ENCODE data around the gene IHH. TPM values are rescaled to one million over a fixed set of nuclear protein-coding genes. Genes with fewer than 3 reads are reported as not detected.

Gene IHH
- total RNA-seq, 2 experiments from 2014 or later = not detected

DNA sequence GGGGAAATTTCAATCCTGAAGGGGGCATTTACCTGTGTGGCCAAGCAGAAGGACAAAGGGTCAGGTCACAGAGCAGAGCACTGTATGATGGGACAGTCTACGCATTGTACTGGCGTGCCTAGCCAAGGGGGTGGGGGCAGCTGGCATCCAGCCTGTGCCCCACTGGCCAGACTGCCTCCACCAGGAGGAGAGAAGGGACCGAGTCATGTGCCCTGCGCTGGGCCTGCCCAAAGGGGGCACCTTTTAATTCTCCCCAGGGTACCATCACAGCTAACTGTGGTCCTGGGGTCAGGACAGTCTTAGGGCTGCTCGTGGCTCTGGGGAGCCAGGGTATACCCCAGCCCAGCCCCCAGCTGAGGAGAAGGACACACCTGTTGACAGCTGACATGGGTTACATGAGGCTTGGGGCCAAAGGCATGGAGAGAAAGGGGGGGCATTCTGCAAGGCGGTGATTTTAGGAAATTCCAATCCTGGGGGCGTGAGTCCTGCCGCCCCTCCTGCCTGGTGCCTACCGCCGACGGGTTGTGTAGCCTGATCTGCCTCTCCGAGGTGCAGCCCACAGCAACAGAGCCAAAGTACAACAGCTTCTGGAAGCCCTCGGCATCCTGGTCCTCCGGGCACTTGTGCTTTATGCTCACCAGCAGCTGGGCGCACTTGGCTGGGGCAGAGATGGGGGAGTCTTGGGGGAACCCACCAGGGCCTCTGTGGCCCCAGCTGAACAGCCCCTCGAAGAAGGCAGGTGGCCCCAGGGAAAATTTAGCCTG is 30.4 kb downstream of the IHH start:
- POLR2A ChIA-PET = no interaction called here
- CTCF ChIA-PET = interaction anchor here (0.6 to 9.1 kb wide), 72 partner anchors 8 to 333 kb away, joined by 3 to 135 read pairs (median 5); partner anchors contain the start of genes CFAP65 and CRYBA2
- Mint-ChIP-seq H3K4me3 (no peak overlapping the region), H3K9me3 (no peaks in the 10 kb centered on the region), H3K36me3 (ENCODE audit: low read depth) (no peaks in the 10 kb centered on the region), H3K27ac (no peak overlapping the region), H3K27me3 (peaks cover 14% of the 10 kb centered on the region), H3K4me1 (ENCODE audit: low read depth) (no peaks in the 10 kb centered on the region)
- no peak for ATAC-seq
- intact Hi-C loops (cut with micrococcal nuclease) = no loop called here
- no peak for DNase-seq
- TF ChIP-seq, protein P1, sequence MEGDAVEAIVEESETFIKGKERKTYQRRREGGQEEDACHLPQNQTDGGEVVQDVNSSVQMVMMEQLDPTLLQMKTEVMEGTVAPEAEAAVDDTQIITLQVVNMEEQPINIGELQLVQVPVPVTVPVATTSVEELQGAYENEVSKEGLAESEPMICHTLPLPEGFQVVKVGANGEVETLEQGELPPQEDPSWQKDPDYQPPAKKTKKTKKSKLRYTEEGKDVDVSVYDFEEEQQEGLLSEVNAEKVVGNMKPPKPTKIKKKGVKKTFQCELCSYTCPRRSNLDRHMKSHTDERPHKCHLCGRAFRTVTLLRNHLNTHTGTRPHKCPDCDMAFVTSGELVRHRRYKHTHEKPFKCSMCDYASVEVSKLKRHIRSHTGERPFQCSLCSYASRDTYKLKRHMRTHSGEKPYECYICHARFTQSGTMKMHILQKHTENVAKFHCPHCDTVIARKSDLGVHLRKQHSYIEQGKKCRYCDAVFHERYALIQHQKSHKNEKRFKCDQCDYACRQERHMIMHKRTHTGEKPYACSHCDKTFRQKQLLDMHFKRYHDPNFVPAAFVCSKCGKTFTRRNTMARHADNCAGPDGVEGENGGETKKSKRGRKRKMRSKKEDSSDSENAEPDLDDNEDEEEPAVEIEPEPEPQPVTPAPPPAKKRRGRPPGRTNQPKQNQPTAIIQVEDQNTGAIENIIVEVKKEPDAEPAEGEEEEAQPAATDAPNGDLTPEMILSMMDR (IDR thresholded peaks at IDR 0.05) = no peak

DNA sequence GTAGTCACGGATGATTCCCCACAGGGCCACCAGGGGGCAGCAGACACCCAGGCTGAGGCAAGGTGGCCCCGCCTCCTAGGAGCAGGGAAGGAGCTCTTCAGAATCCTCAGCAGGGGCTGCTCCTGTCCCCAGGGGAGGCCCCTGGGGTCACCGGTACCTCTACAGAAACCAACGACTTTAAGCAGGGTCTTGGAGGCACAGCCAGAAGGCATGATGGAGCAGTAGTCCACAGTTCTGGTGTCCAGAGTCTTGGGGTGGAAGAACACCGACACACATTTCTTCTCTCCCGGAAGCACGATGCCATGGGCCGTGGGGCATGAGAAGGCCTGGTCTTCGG is 30.9 kb downstream of the IHH start:
- Mint-ChIP-seq H3K36me3 (ENCODE audit: low read depth) (no peaks in the 10 kb centered on the region), H3K4me1 (ENCODE audit: low read depth) (no peaks in the 10 kb centered on the region), H3K27me3 (peaks cover 14% of the 10 kb centered on the region), H3K9me3 (no peaks in the 10 kb centered on the region), H3K4me3 (no peak overlapping the region), H3K27ac (no peak overlapping the region)
- CTCF ChIA-PET = interaction anchor here (0.6 to 9.1 kb wide), 71 partner anchors 9 to 334 kb away, joined by 3 to 135 read pairs (median 5); partner anchors contain the start of genes CFAP65 and CRYBA2
- TF ChIP-seq, protein P1 (IDR thresholded peaks at IDR 0.05) = peak; percentile 92
- DNase-seq (peak; percentile 86), ATAC-seq (peak; percentile 95)
- POLR2A ChIA-PET = no interaction called here
- intact Hi-C loops (cut with micrococcal nuclease) = no loop called here

DNA sequence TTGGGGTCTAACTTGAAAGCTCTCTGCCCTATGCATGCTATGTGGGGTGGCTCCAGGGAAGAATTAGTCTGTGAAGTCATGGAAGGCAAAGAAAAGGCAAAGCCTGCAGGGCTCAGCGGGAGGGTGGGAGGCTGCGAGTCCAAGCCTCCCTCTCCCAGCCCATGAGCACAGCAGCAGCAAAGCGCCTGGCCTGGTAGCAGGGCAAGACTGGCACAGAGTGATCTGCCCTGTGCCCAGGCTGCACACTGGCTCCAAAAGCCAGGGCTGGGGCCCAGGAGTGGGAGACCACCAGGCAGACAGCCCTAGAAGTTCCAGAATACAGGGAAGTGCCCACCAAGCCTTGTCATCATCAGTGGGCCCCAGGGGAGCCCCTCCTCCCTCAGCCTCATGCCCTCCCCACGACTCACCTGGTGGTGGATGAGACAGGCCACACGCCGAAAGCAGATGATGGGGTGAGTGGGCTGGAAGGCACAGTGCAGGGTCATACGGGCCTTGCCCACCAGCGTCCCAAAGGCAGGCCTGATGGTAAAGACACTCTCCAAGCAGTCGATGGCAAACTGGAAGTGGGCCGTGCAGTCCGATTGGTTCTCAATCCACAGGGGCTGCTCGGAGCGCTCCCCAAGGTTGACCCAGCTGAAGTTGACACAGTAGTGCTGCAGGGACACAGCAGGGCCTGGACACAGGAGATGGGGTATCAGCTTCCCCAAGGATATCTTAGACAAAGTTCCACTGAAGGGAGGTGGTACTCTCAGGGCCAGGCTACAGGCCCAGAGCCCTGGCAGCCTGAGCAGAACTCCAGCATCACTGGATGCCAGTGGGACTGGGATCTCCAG is 31.5 kb downstream of the IHH start:
- H3K36me3 Mint-ChIP-seq (ENCODE audit: low read depth) = no peaks in the 10 kb centered on the region
- TF ChIP-seq, protein P1 (IDR thresholded peaks at IDR 0.05) = no peak
- no peaks in the 10 kb centered on the region for H3K9me3 Mint-ChIP-seq
- ChIA-PET CTCF (interaction anchor here (0.6 to 9.1 kb wide), 65 partner anchors 9 to 334 kb away, joined by 3 to 135 read pairs (median 5); partner anchors contain the start of genes CFAP65 and CRYBA2), POLR2A (no interaction called here)
- no peaks in the 10 kb centered on the region for H3K4me1 Mint-ChIP-seq (ENCODE audit: low read depth)
- ATAC-seq = no peak
- no peak overlapping the region for H3K4me3 Mint-ChIP-seq
- H3K27me3 Mint-ChIP-seq = peaks cover 11% of the 10 kb centered on the region
- no peak overlapping the region for H3K27ac Mint-ChIP-seq
- DNase-seq = no peak
- intact Hi-C loops (cut with micrococcal nuclease) = no loop called here

DNA sequence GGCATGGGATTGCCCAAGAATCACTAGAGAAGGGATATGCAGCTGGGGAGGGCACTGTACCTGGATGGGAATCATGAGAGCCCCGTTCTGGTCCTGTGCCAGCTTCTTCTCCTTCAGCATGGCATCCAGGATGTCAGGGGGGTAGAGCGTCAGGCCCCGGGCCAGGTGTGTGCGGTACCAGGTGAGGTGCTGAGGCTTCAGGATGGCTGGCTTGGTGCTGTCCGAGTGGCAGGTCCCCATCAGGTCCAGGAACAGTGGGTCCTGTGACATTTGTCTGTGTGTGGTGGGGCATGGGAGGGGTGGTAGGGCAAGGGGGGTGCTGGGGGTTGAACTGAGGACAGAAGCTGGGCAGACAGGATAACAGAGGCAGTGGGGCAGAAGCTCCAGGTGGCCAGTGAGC is 32.6 kb downstream of the IHH start:
- ChIA-PET CTCF (interaction anchor here (1.0 to 9.1 kb wide), 10 partner anchors 11 to 168 kb away, joined by 3 to 135 read pairs (median 6); no protein-coding TSS in a partner anchor), POLR2A (no interaction called here)
- H3K4me1 Mint-ChIP-seq (ENCODE audit: low read depth) = no peaks in the 10 kb centered on the region
- H3K27me3 Mint-ChIP-seq = peaks cover 11% of the 10 kb centered on the region
- H3K9me3 Mint-ChIP-seq = no peaks in the 10 kb centered on the region
- DNase-seq = no peak
- TF ChIP-seq, protein P1 (IDR thresholded peaks at IDR 0.05) = no peak
- H3K27ac Mint-ChIP-seq = no peak overlapping the region
- intact Hi-C loops (cut with micrococcal nuclease) = no loop called here
- H3K36me3 Mint-ChIP-seq (ENCODE audit: low read depth) = no peaks in the 10 kb centered on the region
- H3K4me3 Mint-ChIP-seq = no peak overlapping the region
- no peak for ATAC-seq
